ENCODE measurements around the gene SPOCK2. TPM values are rescaled to one million over a fixed set of nuclear protein-coding genes. Genes with fewer than 3 reads are reported as not detected.

The SPOCK2 gene
- polyA plus RNA-seq, 1 of the 3 experiments (the other 2 are of a cell fraction), result 0.18 TPM

DNA sequence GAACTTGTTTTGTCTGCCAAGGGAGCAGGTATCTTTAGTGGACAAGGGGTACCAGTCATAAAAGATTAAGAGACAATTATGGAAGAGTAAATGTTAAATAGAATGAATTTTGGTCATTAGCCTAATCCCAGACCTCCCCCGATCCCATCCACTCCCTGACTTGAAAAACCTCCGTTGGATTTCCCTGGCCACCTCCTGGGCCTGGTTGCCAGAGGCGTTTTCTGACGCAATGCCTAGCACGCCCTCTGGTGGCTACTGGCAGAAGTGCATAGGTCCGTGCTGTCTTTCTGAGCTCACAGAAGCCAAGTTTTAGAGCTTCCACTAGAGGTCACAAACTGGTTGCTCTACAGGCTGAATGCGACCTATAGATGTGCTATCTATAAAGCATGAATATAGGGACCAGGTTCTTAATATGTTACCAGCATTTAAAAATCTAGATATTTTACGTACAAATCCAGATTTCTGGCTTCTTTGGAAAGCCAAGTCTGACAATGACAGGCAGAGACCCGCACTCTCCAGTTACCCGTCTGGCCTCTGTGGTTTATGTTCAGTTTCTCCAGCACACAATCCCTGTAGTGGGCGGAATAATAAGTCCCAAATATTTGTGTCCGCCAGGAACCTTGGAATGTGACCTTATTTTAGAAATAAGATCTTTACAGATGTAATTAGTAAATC is 39.8 kb downstream of the SPOCK2 start (continued):
- TF ChIP-seq, protein P1, sequence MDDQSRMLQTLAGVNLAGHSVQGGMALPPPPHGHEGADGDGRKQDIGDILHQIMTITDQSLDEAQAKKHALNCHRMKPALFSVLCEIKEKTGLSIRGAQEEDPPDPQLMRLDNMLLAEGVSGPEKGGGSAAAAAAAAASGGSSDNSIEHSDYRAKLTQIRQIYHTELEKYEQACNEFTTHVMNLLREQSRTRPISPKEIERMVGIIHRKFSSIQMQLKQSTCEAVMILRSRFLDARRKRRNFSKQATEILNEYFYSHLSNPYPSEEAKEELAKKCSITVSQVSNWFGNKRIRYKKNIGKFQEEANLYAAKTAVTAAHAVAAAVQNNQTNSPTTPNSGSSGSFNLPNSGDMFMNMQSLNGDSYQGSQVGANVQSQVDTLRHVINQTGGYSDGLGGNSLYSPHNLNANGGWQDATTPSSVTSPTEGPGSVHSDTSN (IDR thresholded peaks at IDR 0.05), result no peak
- no peak for TF ChIP-seq ELF1 (IDR thresholded peaks at IDR 0.05)
- no peak for TF ChIP-seq MXI1 (IDR thresholded peaks at IDR 0.05; ENCODE audit: low read depth, low read length)
- TF ChIP-seq RAD21 (IDR thresholded peaks at IDR 0.05; ENCODE audit: low read length), result peak; percentile 100
- no peak for TF ChIP-seq GABPA (IDR thresholded peaks at IDR 0.05; ENCODE audit: low read depth)
- no peak for TF ChIP-seq EZH2phosphoT487 (IDR thresholded peaks at IDR 0.05; ENCODE audit: borderline replicate concordance, low read depth)
- TF ChIP-seq, protein P2, sequence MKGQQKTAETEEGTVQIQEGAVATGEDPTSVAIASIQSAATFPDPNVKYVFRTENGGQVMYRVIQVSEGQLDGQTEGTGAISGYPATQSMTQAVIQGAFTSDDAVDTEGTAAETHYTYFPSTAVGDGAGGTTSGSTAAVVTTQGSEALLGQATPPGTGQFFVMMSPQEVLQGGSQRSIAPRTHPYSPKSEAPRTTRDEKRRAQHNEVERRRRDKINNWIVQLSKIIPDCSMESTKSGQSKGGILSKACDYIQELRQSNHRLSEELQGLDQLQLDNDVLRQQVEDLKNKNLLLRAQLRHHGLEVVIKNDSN (IDR thresholded peaks at IDR 0.05; ENCODE audit: borderline replicate concordance, low read depth), result no peak
- no peak for TF ChIP-seq JUND (IDR thresholded peaks at IDR 0.05)
- TF ChIP-seq RCOR1 (IDR thresholded peaks at IDR 0.05; ENCODE audit: low read length), result 0 out of 2 replicates have a peak, but pooled peaks have one; percentile 22
- no peak for TF ChIP-seq POLR2AphosphoS5 (IDR thresholded peaks at IDR 0.05; ENCODE audit: low read depth, low read length)
- no peak for TF ChIP-seq TCF12 (IDR thresholded peaks at IDR 0.05)
- no peak for TF ChIP-seq FOXJ3 (CRISPR knock-in tag; IDR thresholded peaks at IDR 0.05)

DNA sequence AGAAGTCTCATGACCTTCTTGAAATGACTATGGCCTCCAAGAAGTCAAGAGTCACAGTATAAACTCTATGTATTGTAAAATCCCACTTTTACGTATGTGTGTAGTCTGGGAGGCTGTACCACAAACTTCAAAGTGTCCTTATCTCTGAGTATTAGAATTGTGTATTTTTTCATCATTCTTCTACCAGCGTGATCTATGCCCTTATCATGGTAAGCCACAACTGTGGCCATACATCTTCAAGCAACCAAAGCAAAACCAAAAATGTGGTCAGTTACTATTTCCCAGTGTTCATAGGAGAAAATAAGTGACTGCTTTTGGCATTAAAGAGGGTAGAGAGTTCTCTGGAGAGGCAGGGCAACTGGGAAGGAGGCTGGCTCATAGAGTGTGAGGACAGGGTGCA is 42.8 kb downstream of the SPOCK2 start:
- no peaks in the 10 kb centered on the region for H4K20me1 ChIP-seq (ENCODE audit: insufficient read depth)
- no peaks in the 10 kb centered on the region for H3K79me2 ChIP-seq (ENCODE audit: insufficient read depth)
- ChIA-PET CTCF (interaction anchor here (0.6 to 11.9 kb wide), 13 partner anchors 8 to 289 kb away, joined by 3 to 250 read pairs (median 4); no protein-coding TSS in a partner anchor), POLR2A (interaction anchor here (0.6 to 0.9 kb wide), 2 partner anchors 69 to 228 kb away, joined by 3 read pairs; partner anchors contain the start of gene DDIT4)
- H3K4me1 ChIP-seq (ENCODE audit: control insufficient read depth in 1 of 2, insufficient read depth in 2 of 2, low read depth in 1 of 2, low read length in 1 of 2), result peaks cover 0 to 7% of the 10 kb centered on the region in 2 experiments; a peak in 1 of 4 replicates
- no peaks in the 10 kb centered on the region for H3K36me3 ChIP-seq (replicated peaks in 1 of 2; ENCODE audit: control insufficient read depth in 1 of 2, insufficient read depth in 2 of 2, low read length in 1 of 2)
- H3F3A ChIP-seq (replicated peaks; ENCODE audit: insufficient read depth), result no peaks in the 10 kb centered on the region
- no peak overlapping the region for H3K4me3 ChIP-seq (ENCODE audit: low read depth in 2 of 2, low read length in 1 of 2)
- H3K9me2 ChIP-seq, result no peaks in the 10 kb centered on the region
- no peak overlapping the region for H2AFZ ChIP-seq (ENCODE audit: low read depth)
- no peak overlapping the region for H3K4me2 ChIP-seq
- H3K9me3 ChIP-seq, result no peaks in the 10 kb centered on the region
- no peak overlapping the region for H3K9ac ChIP-seq
- no peak for DNase-seq
- TF ChIP-seq NRF1 (IDR thresholded peaks at IDR 0.05; ENCODE audit: low read depth, low read length) (no peak), SMC3 (IDR thresholded peaks at IDR 0.05; ENCODE audit: low read depth, low read length) (no peak), FOSL2 (IDR thresholded peaks at IDR 0.05; ENCODE audit: borderline replicate concordance, low read depth) (no peak), GATA2 (CRISPR knock-in tag; IDR thresholded peaks at IDR 0.05) (no peak), RXRA (IDR thresholded peaks at IDR 0.05; ENCODE audit: borderline replicate concordance, low read depth) (no peak), POLR2AphosphoS5 (IDR thresholded peaks at IDR 0.05; ENCODE audit: low read depth, low read length) (no peak), CHD2 (IDR thresholded peaks at IDR 0.05; ENCODE audit: low read length, partially characterized antibody) (no peak), EZH2phosphoT487 (IDR thresholded peaks at IDR 0.05; ENCODE audit: borderline replicate concordance, low read depth) (no peak), YY1 (IDR thresholded peaks at IDR 0.05; ENCODE audit: low read depth) (no peak)
- TF ChIP-seq, protein P3, sequence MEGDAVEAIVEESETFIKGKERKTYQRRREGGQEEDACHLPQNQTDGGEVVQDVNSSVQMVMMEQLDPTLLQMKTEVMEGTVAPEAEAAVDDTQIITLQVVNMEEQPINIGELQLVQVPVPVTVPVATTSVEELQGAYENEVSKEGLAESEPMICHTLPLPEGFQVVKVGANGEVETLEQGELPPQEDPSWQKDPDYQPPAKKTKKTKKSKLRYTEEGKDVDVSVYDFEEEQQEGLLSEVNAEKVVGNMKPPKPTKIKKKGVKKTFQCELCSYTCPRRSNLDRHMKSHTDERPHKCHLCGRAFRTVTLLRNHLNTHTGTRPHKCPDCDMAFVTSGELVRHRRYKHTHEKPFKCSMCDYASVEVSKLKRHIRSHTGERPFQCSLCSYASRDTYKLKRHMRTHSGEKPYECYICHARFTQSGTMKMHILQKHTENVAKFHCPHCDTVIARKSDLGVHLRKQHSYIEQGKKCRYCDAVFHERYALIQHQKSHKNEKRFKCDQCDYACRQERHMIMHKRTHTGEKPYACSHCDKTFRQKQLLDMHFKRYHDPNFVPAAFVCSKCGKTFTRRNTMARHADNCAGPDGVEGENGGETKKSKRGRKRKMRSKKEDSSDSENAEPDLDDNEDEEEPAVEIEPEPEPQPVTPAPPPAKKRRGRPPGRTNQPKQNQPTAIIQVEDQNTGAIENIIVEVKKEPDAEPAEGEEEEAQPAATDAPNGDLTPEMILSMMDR (IDR thresholded peaks at IDR 0.05), result no peak
- TF ChIP-seq, protein P1 (IDR thresholded peaks at IDR 0.05), result no peak
- no peaks in the 10 kb centered on the region for H3K27me3 ChIP-seq (ENCODE audit: insufficient read depth)
- H3K27ac ChIP-seq (ENCODE audit: low read depth in 2 of 2, low read length in 1 of 2), result no peak overlapping the region
- WGBS (ENCODE audit: low lambda C conversion rate), result 98% methylated on average over 2 of the region's 2 CpGs
